Skeletal muscle satellite cell (primary cell): Measurements from ENCODE around the gene EGR4.

ENCODE experiments used
- H3K27me3 ChIP-seq: 2 replicates; pipeline ENCODE4 v1.7.0; 2013; ENCODE audit warnings: low read length; ENCODE audit not compliant: control insufficient read depth, insufficient read depth
- H3K36me3 ChIP-seq: 2 replicates; pipeline ENCODE4 v1.7.0; 2013; ENCODE audit warnings: mild to moderate bottlenecking, control low read depth, low read length; ENCODE audit not compliant: insufficient read depth
- H3K4me1 ChIP-seq: 2 replicates; pipeline ENCODE4 v1.7.0; 2013; ENCODE audit warnings: low read length; ENCODE audit not compliant: control insufficient read depth, insufficient read depth
- H3K4me2 ChIP-seq: 2 replicates; pipeline ENCODE4 v1.7.0; 2013; ENCODE audit warnings: mild to moderate bottlenecking, low read length
- H3K4me3 ChIP-seq: 2 replicates; pipeline ENCODE4 v1.7.0; 2013; ENCODE audit warnings: low read length
- H3K9ac ChIP-seq: 2 replicates; pipeline ENCODE4 v1.7.0; 2013; ENCODE audit warnings: mild to moderate bottlenecking, low read depth, low read length, moderate library complexity
- H3K9me3 ChIP-seq: replicated peaks from 2 replicates; pipeline ENCODE4 v1.7.0; 2013; ENCODE audit warnings: mild to moderate bottlenecking, control low read depth, low read length

The EGR4 gene

DNA sequence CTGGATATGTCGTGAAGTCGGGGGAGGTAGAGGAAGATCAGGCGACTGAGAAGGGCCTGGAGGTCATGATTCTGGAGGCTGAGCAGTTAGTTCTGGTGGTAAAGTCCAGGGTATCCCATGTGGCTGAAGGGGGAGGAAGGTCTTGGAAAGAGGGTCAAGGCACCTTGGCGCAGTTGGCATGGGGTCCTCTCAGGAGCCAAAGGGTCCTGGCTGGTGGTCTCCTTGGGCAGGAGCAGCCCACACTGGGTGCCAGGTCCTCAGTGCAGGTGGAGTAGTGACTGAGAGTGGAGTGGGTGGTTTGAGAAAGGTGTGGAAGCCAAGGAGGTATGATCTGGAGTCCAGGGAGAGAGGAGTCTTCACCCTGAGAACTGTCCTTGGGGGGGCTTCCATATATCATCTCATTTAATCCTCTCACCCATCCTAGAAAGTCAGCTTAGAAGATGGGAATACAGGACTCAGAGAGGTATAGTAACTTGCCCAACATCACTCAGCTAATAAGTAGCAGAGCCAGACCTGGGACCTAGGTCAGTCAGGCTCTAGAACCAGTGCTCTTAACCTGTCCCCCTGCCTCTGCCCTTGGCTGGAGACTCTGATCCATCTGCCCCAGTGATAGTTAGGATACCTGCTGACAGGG lies 33.5 kb downstream of the EGR4 start:
- Histone ChIP-seq H3K4me3 (no peak overlapping the region), H3K9ac (no peak overlapping the region), H3K4me1 (no peaks in the 10 kb centered on the region), H3K4me2 (no peak overlapping the region), H3K27me3 (no peaks in the 10 kb centered on the region), H3K36me3 (peaks cover 2% of the 10 kb centered on the region), H3K9me3 (no peaks in the 10 kb centered on the region)

DNA sequence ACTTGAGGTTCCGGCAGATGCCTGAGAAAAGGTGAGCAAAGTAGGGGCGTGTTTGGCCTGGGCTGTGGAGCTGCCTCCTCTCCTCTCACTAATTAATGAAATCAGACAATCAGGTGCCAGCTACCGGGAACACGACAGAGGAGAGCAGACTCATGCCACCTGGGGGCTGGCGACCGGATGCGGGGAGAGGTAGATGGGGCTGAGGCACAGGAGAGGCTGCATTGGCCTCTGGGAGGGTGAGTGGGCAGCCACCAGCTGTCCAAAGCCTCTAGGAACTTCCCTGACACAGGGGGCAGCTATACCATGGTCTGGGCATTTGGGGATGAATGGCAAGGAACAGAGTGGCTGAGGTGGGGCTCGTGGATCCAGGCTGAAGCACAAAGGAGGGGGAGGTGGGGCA lies 34.1 kb downstream of the EGR4 start:
- Histone ChIP-seq H3K9me3 (no peaks in the 10 kb centered on the region), H3K27me3 (no peaks in the 10 kb centered on the region), H3K4me1 (no peaks in the 10 kb centered on the region), H3K36me3 (peaks cover 6% of the 10 kb centered on the region), H3K4me3 (no peak overlapping the region), H3K9ac (no peak overlapping the region), H3K4me2 (no peak overlapping the region)

DNA sequence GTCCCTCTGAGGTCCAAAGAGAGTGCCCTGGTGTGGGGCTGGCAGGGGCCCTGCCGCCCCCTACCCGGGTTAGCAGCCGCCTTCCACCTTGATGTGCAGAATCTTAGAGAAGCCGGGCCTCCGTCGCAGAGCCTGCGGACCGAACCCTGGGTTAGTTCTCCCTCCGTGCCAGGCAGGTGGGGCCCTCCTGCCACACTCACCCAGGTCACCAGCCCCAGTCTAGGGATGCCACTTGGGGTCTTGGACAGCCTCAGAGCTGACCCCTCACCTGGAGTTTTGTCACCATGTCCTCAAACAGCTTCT lies 34.5 kb downstream of the EGR4 start:
- H3K27me3 ChIP-seq = no peaks in the 10 kb centered on the region
- H3K9me3 ChIP-seq = no peaks in the 10 kb centered on the region
- H3K36me3 ChIP-seq = peaks cover 10% of the 10 kb centered on the region
- H3K4me2 ChIP-seq = no peak overlapping the region
- no peaks in the 10 kb centered on the region for H3K4me1 ChIP-seq
- H3K4me3 ChIP-seq = no peak overlapping the region
- H3K9ac ChIP-seq = no peak overlapping the region

DNA sequence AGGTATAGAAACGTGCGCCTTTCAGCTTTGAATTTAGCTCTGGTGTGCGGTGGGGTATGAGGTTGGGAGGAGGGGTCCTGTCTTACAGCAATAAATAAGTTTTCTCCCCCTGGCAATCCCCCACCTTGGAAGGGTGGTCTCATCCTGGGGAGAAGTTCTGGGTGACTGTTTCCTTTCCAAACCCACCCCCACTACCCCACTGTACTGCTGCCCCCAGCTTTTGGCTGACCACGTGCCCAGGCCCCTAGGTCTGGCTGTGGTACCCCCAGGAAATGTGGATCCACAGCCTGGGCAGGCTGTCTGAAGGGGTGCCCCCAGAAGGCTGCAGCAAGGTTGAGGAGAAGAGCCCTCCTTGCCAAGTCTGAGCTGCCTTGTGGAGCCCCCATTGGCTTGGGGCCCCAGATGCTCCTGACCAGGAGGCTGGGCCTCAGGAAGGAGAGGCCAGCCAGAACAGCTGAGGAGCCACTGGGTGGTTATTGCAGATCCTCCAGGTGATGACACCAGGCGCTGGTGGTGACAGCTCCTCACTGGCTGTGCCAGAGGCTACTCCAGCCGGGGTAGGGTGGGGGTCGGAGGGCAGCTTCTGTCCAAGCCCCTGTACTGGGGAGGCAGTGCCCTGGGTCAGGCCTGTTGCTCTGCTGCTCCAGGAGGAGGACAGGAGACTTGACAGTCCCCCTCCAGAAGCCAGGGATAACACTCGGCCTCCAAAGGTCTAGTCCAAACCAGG lies 35.0 kb downstream of the EGR4 start:
- Histone ChIP-seq H3K9me3 (no peaks in the 10 kb centered on the region), H3K4me2 (no peak overlapping the region), H3K9ac (no peak overlapping the region), H3K36me3 (peaks cover 15% of the 10 kb centered on the region), H3K4me1 (no peaks in the 10 kb centered on the region), H3K4me3 (no peak overlapping the region), H3K27me3 (no peaks in the 10 kb centered on the region)

DNA sequence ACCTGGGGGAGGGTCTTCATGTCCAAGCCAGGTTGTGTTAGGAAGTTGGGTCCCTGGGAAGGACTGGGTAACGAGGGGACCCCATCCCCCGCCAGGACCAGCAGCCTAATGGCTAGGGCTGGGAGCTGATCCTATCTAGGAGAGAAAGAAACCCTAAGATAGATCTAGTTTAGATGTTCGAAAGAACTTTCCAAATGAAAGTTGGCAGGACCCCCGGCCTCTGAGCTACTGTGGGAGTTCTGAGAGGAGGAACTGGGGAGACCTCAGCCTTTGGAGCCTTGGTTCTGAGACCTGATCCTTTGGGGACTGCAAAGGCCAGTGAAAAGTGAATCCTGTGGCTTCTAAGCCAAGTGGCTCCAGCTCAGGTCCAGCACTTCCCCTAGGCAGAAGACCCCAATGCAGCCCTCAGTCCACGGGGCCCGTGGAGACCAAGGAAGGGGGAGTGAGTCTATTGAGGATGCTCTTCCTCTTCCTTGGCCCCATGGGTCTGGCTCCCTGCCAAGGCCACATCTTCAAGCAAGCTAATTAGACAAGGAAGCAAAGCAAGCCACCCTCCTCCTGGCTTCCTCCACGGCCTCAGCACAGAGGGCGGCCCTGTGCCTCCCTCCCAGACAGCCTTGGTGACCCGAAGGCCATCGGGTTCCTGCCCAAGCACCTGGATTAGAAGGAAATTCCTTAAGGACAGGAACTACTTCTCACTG lies 35.8 kb downstream of the EGR4 start:
- Histone ChIP-seq H3K4me1 (no peaks in the 10 kb centered on the region), H3K9me3 (no peaks in the 10 kb centered on the region), H3K4me2 (no peak overlapping the region), H3K27me3 (no peaks in the 10 kb centered on the region), H3K36me3 (peaks cover 23% of the 10 kb centered on the region), H3K9ac (no peak overlapping the region), H3K4me3 (no peak overlapping the region)

DNA sequence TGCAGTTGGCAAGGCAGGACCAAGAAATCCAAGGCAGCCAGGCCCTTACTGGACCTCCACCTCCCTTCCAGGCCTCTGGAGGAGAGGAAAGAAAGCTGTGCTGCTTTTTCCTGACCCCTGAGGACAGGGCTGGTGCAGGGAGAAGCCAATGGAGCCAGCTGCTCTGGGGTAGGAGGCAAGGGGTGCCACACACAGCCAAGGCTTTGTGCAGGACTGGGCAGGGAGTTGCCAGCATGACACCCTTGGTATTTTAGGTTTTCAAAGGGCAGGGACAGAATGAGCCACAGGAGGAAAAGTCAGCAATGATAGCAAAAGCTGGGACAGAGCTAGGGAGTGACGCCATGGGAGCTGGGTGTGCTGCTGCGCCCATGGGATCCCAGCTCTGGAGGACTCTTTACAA lies 36.3 kb downstream of the EGR4 start:
- H3K9me3 ChIP-seq = no peaks in the 10 kb centered on the region
- H3K4me3 ChIP-seq = no peak overlapping the region

DNA sequence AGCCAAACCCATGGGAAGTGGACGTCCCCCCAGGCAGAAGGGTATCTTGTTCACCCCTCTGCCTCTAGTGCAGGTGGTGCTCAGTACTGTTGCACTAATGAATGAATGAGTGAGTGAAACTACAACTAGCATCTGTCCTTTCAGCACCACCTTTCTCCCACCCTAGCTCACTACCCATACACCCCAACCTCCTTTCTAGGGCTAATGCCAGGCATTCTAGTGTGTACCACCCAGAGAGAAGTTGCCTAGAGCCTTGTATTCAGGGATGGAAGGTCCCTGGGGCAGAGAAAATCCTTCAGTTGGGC lies 36.8 kb downstream of the EGR4 start:
- Histone ChIP-seq H3K4me2 (no peak overlapping the region), H3K36me3 (peaks cover 32% of the 10 kb centered on the region), H3K9ac (no peak overlapping the region), H3K4me3 (no peak overlapping the region), H3K27me3 (no peaks in the 10 kb centered on the region), H3K9me3 (no peaks in the 10 kb centered on the region), H3K4me1 (no peaks in the 10 kb centered on the region)

More for the DNA sequence above, 36.3 kb downstream of the EGR4 start:
- Histone ChIP-seq H3K4me2 (no peak overlapping the region), H3K27me3 (no peaks in the 10 kb centered on the region), H3K36me3 (peaks cover 27% of the 10 kb centered on the region), H3K4me1 (no peaks in the 10 kb centered on the region), H3K9ac (no peak overlapping the region)

DNA sequence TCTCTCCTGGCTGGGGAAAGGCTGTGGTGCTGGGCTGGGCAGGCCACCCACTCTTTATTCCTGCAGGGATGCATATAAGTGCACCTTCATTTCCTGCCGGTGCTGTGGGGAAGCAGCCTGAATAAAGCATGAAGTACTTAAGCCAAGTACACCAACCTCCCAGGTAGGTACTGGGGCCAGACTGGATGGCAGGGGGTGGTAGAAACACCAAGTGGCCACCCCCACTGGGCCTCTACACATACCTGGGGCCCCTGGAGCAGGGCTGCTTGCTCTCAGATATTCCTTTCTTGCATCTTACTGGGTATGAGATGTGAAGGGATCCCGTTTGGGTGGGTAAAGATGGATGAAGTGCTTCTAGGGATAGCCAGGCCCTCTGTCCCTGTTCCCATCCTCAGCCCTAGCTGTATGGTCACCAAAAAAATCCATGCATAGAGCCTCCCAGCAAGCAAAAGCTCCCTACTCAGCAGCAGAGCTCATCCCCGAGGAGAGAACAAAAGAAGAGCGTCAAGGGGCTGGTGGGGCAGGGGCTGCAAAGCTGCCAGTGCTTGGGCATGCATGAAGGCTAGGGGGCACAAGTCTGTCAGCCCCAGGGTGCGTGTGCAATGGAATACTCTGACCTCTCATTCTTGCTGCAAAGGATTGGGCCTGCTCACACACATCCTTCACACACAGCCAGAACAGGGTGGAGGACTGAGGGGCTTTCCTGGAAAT lies 37.3 kb downstream of the EGR4 start:
- Histone ChIP-seq H3K4me2 (no peak overlapping the region), H3K4me3 (no peak overlapping the region), H3K9ac (no peak overlapping the region), H3K4me1 (no peaks in the 10 kb centered on the region), H3K27me3 (no peaks in the 10 kb centered on the region), H3K9me3 (no peaks in the 10 kb centered on the region), H3K36me3 (peaks cover 35% of the 10 kb centered on the region)

DNA sequence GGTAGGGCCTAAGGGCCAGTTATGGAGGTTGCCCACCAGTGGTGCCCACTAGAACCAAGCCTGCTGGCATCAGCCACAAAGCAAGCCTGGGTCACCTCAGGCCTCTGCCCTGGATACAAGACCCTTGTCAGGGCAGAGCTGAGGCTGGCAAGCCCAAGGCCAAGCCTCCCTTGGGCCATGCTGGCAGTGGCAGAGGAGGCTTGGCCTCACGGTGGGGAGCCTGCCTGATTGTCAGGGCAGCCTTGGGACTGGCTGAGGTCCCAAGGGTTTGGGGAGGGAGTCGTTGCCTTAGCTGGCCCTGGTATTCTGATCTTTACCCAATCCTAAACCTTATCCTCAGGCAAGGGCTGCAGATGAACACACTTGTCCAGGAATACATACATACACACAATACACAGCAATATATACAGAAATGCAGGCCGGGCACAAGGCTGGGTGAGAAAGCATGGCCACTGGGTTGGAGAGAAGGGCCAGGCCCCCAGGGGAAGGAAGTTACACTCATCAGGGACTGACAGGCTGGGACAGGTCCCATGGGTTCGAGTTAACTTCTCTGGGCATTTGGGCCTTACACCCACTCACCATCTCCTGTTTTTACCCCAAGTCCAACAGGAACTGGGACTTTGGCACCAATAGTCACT lies 38.2 kb downstream of the EGR4 start:
- H3K36me3 ChIP-seq = peaks cover 44% of the 10 kb centered on the region
- H3K4me3 ChIP-seq = no peak overlapping the region
- no peak overlapping the region for H3K4me2 ChIP-seq

DNA sequence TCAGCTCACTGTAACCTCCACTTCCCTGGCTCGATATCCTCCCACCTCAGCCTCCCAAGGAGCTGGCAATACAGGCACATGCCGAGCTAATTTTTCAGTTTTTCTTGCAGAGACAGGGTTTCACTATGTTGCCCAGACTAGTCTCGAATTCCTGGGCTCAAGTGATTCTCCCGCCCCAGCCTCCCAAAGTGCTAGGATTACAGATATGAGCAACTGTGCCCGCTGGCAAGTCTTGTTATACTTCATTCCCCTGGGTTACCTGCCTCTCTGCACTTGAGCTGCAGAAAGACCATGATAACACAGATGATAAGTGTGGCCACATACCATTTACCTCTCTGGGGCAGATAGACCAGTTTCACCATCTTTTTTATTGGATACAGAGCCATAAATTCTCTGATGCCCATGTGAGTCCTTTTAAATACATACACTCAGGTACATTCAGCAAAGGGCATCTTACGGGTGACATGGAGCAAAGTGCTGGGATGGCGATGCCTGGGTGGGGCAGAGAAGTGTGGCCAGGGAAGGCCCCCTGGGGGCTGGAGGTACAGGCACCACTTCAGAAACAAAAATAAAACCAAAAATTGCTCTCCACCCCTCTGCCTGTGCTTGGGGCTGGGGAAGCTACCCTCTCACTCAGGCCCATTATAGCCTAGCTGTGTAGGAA lies 38.9 kb downstream of the EGR4 start:
- H3K36me3 ChIP-seq = peaks cover 51% of the 10 kb centered on the region
- H3K4me2 ChIP-seq = no peak overlapping the region
- H3K4me3 ChIP-seq = no peak overlapping the region
- no peak overlapping the region for H3K9ac ChIP-seq
- no peaks in the 10 kb centered on the region for H3K4me1 ChIP-seq
- no peaks in the 10 kb centered on the region for H3K9me3 ChIP-seq
- H3K27me3 ChIP-seq = no peaks in the 10 kb centered on the region

More for the DNA sequence above, 38.2 kb downstream of the EGR4 start:
- Histone ChIP-seq H3K9me3 (no peaks in the 10 kb centered on the region), H3K4me1 (no peaks in the 10 kb centered on the region), H3K9ac (no peak overlapping the region), H3K27me3 (no peaks in the 10 kb centered on the region)

DNA sequence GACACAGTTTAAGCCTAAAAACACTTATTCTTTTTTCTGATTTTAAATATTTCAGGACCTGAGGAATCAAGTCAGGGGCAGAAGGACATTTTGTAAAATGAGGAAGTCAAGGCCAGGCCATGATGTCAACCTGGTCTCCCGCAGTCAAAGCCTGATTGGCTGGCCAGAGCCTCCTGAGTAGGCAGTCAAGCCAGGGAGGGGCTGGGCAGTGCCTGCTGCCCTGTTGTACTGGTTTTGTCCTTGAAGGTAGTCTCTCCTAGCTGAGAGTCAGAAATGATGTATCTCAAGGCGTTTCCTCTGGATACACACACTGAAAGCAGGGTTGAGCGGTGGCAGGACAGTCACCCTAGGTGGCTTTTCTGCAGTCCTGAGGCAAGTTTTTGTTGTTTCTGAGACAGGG lies 39.4 kb downstream of the EGR4 start:
- Histone ChIP-seq H3K9me3 (no peaks in the 10 kb centered on the region), H3K9ac (no peak overlapping the region), H3K27me3 (no peaks in the 10 kb centered on the region), H3K36me3 (peaks cover 57% of the 10 kb centered on the region), H3K4me2 (no peak overlapping the region), H3K4me1 (no peaks in the 10 kb centered on the region), H3K4me3 (no peak overlapping the region)
